ENCODE results near the gene CCNY.

The CCNY gene

GRCh38 chr10:35375091-35375765 lies 38.9 kb downstream of the CCNY start:
- Mint-ChIP-seq H3K4me3 (no peak overlapping the region), H3K9me3 (no peaks in the 10 kb centered on the region), H3K4me1 (peaks cover 58% of the 10 kb centered on the region), H3K27me3 (no peaks in the 10 kb centered on the region), H3K36me3 (no peaks in the 10 kb centered on the region), H3K27ac (no peak overlapping the region)
- CTCF ChIA-PET = no interaction called here
- DNase-seq = no peak

GRCh38 chr10:35377050-35377728 lies 40.9 kb downstream of the CCNY start:
- no peak for DNase-seq

GRCh38 chr10:35378541-35379210 lies 42.4 kb downstream of the CCNY start:
- Mint-ChIP-seq H3K27ac (no peak overlapping the region), H3K27me3 (no peaks in the 10 kb centered on the region), H3K4me3 (no peak overlapping the region), H3K36me3 (no peaks in the 10 kb centered on the region), H3K4me1 (peaks cover 35% of the 10 kb centered on the region), H3K9me3 (no peaks in the 10 kb centered on the region)
- DNase-seq = no peak
- CTCF ChIA-PET = interaction anchor here (1.0 kb wide), 2 partner anchors 30 to 259 kb away, joined by 3 read pairs; no protein-coding TSS in a partner anchor

More at GRCh38 chr10:35377050-35377728, 40.9 kb downstream of the CCNY start:
- H3K4me3 Mint-ChIP-seq = no peak overlapping the region
- no peaks in the 10 kb centered on the region for H3K27me3 Mint-ChIP-seq
- CTCF ChIA-PET = no interaction called here
- H3K36me3 Mint-ChIP-seq = no peaks in the 10 kb centered on the region
- H3K4me1 Mint-ChIP-seq = peaks cover 45% of the 10 kb centered on the region
- no peaks in the 10 kb centered on the region for H3K9me3 Mint-ChIP-seq
- no peak overlapping the region for H3K27ac Mint-ChIP-seq

GRCh38 chr10:35379226-35380137 lies 43.2 kb downstream of the CCNY start:
- Mint-ChIP-seq H3K27ac (peak overlapping the region; percentile 58), H3K9me3 (no peaks in the 10 kb centered on the region), H3K4me1 (peaks cover 35% of the 10 kb centered on the region), H3K4me3 (no peak overlapping the region), H3K27me3 (no peaks in the 10 kb centered on the region), H3K36me3 (no peaks in the 10 kb centered on the region)
- DNase-seq = peak; percentile 25
- CTCF ChIA-PET = interaction anchor here (1.0 kb wide), 1 partner anchor 30 kb away, joined by 3 read pairs; no protein-coding TSS in a partner anchor

- CTCF ChIA-PET = no interaction called here
- peaks cover 40% of the 10 kb centered on the region for H3K4me1 Mint-ChIP-seq
Observed at GRCh38 chr10:35382096-35382495, 45.8 kb downstream of the CCNY start.

GRCh38 chr10:35384265-35384868 lies 48.1 kb downstream of the CCNY start:
- Mint-ChIP-seq H3K9me3 (peaks cover 6% of the 10 kb centered on the region), H3K27ac (no peak overlapping the region), H3K27me3 (no peaks in the 10 kb centered on the region), H3K4me1 (peaks cover 31% of the 10 kb centered on the region), H3K4me3 (no peak overlapping the region), H3K36me3 (peaks cover 8% of the 10 kb centered on the region)
- CTCF ChIA-PET = interaction anchor here (0.7 kb wide), 1 partner anchor 34 kb away, joined by 3 read pairs; no protein-coding TSS in a partner anchor
- no peak for DNase-seq

More at GRCh38 chr10:35382096-35382495, 45.8 kb downstream of the CCNY start:
- H3K36me3 Mint-ChIP-seq = peaks cover 5% of the 10 kb centered on the region
- DNase-seq = no peak
- no peak overlapping the region for H3K4me3 Mint-ChIP-seq
- no peaks in the 10 kb centered on the region for H3K27me3 Mint-ChIP-seq
- H3K27ac Mint-ChIP-seq = no peak overlapping the region
- H3K9me3 Mint-ChIP-seq = no peaks in the 10 kb centered on the region

GRCh38 chr10:35386594-35387174 lies 50.4 kb downstream of the CCNY start:
- no peak overlapping the region for H3K4me3 Mint-ChIP-seq
- no peak overlapping the region for H3K27ac Mint-ChIP-seq
- no peaks in the 10 kb centered on the region for H3K27me3 Mint-ChIP-seq
- DNase-seq = no peak
- H3K4me1 Mint-ChIP-seq = peaks cover 24% of the 10 kb centered on the region
- CTCF ChIA-PET = interaction anchor here (1.3 kb wide), 1 partner anchor 34 kb away, joined by 3 read pairs; no protein-coding TSS in a partner anchor
- peaks cover 26% of the 10 kb centered on the region for H3K9me3 Mint-ChIP-seq
- peaks cover 16% of the 10 kb centered on the region for H3K36me3 Mint-ChIP-seq

GRCh38 chr10:35387768-35388167 lies 51.5 kb downstream of the CCNY start:
- no peak for DNase-seq
- no peaks in the 10 kb centered on the region for H3K27me3 Mint-ChIP-seq
- H3K36me3 Mint-ChIP-seq = peaks cover 16% of the 10 kb centered on the region
- CTCF ChIA-PET = no interaction called here
- no peak overlapping the region for H3K4me3 Mint-ChIP-seq
- peaks cover 27% of the 10 kb centered on the region for H3K9me3 Mint-ChIP-seq
- peaks cover 25% of the 10 kb centered on the region for H3K4me1 Mint-ChIP-seq
- H3K27ac Mint-ChIP-seq = no peak overlapping the region

GRCh38 chr10:35388197-35388596 lies 51.9 kb downstream of the CCNY start:
- Mint-ChIP-seq H3K27ac (no peak overlapping the region), H3K4me3 (no peak overlapping the region), H3K4me1 (peaks cover 25% of the 10 kb centered on the region), H3K9me3 (peaks cover 27% of the 10 kb centered on the region), H3K27me3 (no peaks in the 10 kb centered on the region), H3K36me3 (peaks cover 16% of the 10 kb centered on the region)
- CTCF ChIA-PET = no interaction called here
- DNase-seq = no peak

- CTCF ChIA-PET = no interaction called here
- no peak overlapping the region for H3K27ac Mint-ChIP-seq
- peaks cover 27% of the 10 kb centered on the region for H3K9me3 Mint-ChIP-seq
- H3K36me3 Mint-ChIP-seq = peaks cover 16% of the 10 kb centered on the region
- H3K4me1 Mint-ChIP-seq = peaks cover 25% of the 10 kb centered on the region
- no peaks in the 10 kb centered on the region for H3K27me3 Mint-ChIP-seq
- H3K4me3 Mint-ChIP-seq = no peak overlapping the region
- no peak for DNase-seq
Observed at GRCh38 chr10:35388682-35389081, 52.4 kb downstream of the CCNY start.

- no peak overlapping the region for H3K27ac Mint-ChIP-seq
Observed at GRCh38 chr10:35390161-35390840, 54.0 kb downstream of the CCNY start.

GRCh38 chr10:35390843-35391152 lies 54.5 kb downstream of the CCNY start:
- Mint-ChIP-seq H3K4me3 (no peak overlapping the region), H3K36me3 (peaks cover 13% of the 10 kb centered on the region), H3K4me1 (peaks cover 20% of the 10 kb centered on the region), H3K27ac (no peak overlapping the region), H3K9me3 (peaks cover 27% of the 10 kb centered on the region), H3K27me3 (no peaks in the 10 kb centered on the region)
- CTCF ChIA-PET = no interaction called here
- no peak for DNase-seq

More at GRCh38 chr10:35390161-35390840, 54.0 kb downstream of the CCNY start:
- peaks cover 27% of the 10 kb centered on the region for H3K9me3 Mint-ChIP-seq
- no peaks in the 10 kb centered on the region for H3K27me3 Mint-ChIP-seq
- no peak for DNase-seq
- H3K36me3 Mint-ChIP-seq = peaks cover 16% of the 10 kb centered on the region
- CTCF ChIA-PET = no interaction called here
- H3K4me3 Mint-ChIP-seq = no peak overlapping the region
- peaks cover 23% of the 10 kb centered on the region for H3K4me1 Mint-ChIP-seq

Measured in activated naive CD4-positive, alpha-beta T cell treated with anti-CD3 and anti-CD28 coated beads, Interleukin-2, amount 10 ng/mL, durations not matched to agents 7 days and 5 days (primary cell).